H4 (cell line): ENCODE results near the gene VRK2. TPM values are rescaled to one million over a fixed set of nuclear protein-coding genes. Genes with fewer than 3 reads are reported as not detected.

Experiments
- DNase-seq: peaks from one replicate; pipeline ENCODE4 v3.0.0-alpha.2; 2015; ENCODE audit warnings: low spot score
- total RNA-seq: library from RNA; depleted of rRNA; stranded (reverse); fragments of >200 nt; shearing (Covaris generic); gene quantifications from 2 replicates; pipeline ENCODE4 v1.2.3, GENCODE V29; 2014; rRNA removed

The VRK2 gene
- total RNA-seq, result 0.10 TPM in 1 of 2 replicates, not detected in the other

DNA sequence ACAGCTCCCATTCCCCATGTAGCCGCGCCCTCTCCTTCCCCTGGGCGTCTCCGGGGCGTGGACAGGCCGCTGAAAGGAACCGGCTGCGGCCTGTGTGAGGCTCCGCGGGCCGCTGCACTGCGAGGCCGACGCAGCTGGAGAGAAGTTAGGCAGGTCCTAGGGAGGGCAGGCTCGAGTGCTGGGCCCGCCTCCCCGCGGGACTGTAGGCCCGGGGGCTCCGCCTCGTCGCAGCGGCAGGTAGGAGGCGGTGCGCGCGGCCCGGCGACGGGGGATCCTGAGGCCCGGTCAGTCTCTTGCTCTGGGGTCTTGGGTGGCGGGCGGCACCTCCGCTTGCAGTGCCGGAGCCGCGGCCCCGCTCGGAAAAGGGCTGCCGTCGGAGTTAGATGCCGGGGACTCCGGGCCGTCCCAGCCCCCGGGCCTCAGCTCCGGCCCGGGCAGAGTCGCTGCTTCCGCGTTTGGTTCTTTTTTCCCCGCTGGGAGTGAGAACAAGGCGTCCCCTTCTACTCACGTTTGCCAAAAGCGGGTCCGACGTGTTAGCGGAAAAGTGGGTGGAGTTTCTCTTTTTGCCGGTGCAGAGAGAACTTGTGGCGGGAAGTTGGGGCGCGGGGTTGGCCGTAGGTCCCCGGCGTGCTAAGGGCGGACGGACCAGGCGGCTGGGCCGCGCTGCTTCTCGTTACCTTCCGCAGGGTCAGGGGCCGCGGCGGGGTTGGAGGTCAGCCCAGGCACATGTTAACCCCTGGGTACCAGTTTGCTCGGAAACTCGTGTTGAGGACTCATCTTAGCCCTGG lies at the start of gene VRK2:
Gene VRK2 (plus strand): TSS at position 222 of the 788 bp plus-strand sequence. CDS start 2,026 bp downstream, outside the sequence.
- no peak for DNase-seq

DNA sequence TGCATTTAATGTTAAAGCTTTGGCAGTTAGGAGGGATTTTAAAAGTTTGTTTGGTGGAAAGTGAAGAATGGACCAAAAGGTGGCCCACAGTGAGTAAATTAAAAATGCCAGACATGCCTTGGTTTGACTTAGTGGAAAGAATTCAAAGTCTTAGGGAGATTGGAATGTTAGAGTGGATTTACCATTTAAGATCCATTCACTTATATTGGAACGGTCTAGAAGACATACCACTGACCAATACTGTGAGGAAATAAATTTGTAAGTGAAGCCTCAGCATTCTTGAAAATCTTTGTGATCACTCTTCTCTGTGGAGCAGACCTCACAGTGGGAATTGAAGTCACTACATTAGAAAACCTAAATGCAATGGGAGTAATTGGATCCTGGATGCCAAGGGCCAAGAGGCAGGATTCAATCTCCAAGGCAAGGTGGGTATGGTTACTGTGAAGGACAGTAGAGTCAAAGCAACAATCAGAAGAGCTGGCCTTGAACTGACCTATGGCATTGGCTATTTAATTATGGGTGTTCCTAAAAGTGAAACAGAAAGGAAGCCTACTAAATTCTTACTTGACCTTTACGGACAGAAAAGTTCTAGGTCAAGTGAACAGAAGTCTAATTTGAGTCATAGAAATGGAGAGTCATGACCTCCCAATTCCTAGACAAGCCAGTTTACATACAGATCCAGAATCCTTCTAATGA lies 40.2 kb upstream of the VRK2 start:
- DNase-seq, result no peak

DNA sequence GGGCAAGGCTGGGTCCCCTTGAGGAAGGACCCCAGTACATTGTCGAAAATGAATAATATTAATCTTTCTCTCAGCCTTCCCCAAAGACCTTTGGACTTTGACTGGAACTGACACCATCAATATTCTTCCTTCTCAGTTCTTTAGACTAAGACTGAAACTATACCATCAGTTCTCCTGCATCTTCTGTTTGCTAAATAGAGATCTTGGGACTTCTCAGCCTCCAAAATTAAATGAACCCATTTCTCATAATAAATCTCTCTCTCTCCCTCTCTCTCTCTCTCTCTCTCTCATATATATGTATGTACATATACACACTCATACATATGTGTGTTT lies 39.7 kb upstream of the VRK2 start:
- no peak for DNase-seq

DNA sequence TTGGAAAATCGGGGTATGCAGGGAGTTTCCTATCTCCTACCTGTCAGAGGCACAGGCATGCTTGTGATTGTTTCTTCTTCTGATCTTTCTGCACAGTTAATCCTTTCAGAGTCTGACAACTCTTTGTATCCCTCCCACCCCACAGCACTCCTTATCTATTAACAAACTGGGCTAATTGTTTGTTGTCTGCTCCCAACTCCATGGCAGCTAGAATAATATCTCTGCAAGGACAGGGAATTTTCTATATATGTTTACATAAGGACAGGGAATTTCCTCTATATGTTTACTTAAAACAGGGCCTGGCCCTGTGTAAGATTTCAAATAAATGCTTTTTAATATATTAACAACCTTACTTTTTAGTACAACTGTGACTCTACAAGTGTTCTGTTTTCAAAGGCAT lies 36.0 kb upstream of the VRK2 start:
- DNase-seq, result no peak

DNA sequence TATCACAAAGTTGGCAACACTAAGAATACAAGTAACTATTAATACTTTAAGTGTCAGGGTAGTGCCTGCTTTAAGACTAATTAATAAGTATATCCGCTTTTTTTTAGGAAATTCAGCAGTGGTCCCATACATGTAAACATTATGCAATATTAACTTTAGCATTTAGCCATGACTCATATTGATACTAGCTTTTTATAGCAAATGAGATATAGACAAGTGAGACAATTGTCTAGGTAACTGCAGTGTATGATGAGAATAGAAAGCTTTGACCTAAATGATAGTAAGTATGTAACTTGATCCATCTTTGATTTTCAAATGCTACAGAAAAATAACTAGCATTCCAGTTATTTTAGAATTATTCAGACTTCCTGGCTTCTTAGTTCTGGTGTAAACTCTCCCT lies 27.4 kb upstream of the VRK2 start:
- no peak for DNase-seq

DNA sequence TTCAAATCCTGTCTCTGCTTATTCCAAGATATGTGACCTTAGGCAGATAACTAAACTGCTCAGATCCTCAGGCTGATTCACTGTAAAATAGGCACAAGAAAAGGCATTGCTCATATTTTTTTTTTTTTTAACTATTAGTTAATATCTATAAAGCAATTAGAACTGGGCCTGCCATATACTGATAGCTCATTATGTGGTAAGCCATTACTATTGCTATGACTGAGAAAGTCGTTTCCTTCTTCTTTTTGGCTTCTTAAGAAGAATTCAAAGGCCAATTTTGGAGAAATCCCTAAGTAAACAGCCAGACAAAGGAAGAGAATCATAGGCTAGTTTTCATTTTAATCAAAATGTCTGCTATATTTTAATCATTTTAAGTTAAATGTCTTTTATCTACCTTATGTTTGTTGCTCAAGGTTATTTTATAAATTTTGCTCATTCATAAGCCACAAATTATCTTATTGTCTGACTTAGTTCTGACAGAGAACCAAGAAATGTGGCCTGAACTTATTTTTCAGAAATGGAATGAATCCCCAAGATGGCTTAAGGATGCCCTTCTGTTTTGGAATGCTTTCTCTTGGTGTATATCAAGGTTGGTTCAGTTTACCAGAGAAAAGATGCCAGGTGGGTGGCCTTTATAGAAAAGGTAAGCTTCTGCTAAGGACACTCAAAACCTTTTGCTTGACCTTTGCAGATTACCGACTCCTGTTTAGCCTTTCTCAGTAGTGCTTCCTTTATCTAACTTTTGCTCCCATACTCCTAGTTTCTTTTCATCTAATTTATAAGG lies 21.3 kb upstream of the VRK2 start:
- DNase-seq, result no peak

DNA sequence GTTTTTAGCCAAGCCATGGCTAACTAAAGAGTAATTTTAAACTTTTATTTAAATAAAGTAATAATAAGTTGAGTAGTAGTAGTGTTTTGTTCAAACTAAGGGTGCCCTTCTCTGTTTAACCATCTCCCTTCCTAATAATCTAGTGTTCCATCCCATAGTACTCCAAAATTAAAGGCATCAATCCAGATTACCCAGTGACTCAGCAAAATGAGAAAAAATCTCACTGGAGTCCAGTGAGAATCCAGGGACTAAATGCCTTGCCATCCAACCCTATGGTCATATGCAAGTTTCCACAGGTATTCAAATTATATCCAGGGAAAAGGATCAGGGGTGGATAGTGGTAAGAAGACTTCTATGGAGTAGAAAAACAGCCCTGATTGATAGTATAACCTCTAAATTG lies 19.6 kb upstream of the VRK2 start:
- no peak for DNase-seq

DNA sequence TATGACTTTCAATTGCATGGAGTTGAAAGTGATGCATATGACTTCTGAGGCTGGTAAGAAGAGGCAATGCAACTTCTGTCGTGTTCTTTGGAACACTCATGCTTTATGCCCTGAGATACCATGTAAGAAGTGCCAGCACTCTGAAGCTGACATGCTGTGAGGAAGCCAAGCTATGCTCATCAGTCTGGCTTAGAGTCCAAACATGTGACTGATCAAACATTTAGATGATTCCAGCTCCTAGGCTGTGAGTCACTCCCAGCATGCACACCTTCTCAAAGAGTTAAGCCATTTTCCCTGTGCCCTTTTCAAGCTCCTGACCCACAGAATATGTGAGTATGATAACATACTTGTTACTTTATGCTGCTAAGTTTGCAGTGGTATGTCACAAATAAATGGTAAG lies 15.8 kb upstream of the VRK2 start:
- no peak for DNase-seq

DNA sequence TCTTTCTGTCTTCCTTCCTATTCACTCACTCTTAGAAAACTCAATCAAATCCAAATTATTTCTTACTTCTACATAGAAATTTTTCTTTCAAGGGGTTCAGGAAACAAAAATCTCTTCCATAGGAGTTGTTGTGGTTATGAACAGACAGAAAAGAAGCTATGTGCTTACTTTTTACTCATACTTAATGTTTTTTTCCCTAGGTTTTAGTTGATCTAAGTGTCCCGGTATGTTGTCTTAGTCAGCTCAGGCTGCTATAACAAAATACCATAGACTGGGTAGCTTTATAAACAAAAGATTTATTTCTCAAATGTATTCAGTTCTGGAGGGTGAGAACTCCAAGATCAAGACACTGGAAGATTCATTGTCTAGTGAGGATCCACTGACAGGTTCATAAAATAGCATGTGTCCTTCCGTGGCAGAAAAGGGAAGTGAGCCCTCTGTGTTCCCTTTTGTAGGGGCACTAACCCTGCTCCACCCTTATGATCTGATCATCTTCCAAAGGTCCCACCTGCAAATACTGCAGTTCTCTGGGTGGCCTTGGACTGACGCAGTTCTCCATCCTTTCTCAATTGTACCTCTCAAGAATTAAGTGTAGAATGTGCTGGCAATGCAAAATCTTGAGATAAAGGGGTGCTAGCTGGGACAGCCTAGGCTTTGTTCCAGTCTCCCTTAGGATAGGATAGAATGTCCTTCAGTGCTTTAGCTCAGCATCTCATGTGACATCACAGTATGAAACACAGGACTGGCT lies 14.4 kb upstream of the VRK2 start:
- no peak for DNase-seq

DNA sequence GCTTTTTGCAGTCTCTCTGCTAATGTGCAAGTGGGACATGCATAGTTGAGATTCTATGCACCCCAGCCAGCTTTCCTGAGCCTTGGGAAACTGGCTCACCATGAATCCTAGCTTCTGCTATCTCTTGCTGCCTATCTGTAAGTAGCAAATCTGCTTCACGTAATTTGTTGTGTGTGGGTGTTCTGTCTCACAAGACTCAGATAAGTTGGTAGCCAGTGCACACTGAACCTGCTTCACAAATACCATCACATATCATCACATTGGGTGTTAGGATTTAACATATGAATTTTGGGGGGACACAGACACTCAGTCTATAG lies 13.9 kb upstream of the VRK2 start:
- no peak for DNase-seq

DNA sequence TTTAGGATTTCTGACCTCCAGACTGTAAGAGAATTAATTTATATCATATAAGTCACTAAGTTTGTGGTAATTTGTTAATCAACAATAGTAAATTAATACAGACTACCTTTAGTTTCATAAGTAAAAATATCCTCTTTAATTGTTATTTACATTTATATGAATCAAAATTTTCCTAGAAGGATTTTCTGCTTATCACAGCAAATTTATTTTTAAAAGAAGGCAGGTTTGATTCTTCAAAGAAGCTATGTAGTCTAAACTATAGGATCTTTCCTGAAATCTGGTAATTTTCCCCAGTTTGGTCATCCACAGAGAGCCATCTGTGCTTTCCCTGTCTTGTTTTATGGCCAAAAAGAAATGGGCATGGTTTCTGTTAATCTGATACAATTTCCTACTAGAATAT lies 13.1 kb upstream of the VRK2 start:
- DNase-seq, result no peak

DNA sequence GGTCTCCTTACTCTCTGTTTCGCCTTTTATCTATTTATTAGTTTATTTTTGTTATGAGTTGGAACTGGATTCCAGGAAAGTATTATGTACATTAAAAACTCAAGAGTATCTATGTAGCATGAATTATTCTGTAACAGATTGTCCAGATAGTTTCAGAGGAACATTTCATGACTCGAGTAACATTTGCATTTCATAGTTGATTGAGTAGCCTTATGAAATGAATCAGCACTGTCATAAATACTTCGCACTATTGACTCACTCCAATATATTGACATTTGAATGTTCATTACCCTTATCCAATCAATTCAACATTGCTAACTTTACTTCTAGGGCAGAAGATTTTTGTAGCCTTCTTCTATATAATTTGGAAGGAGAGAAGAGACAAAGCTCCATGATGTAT lies 11.3 kb upstream of the VRK2 start:
- no peak for DNase-seq

DNA sequence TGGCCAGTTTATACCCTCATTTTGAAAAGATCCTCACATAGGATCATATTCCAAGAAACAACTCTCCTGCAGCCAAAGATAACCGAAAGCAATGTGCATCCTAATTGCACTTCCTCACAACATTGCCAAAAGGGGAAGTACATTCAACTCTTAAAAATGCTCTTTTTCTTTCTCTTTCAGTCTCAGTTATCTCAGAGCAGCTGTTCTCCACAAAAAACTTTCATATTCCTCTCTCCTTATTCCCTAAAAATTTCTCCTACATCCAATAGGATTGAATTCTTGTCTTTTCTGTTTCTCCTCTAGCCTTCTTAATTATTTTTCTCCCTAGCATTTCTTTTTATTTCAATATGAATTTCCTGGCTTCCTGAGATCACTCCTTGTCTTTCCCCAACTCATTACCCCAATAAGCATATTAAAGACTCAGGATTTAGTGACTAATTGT lies 7.4 kb upstream of the VRK2 start:
- DNase-seq, result no peak

DNA sequence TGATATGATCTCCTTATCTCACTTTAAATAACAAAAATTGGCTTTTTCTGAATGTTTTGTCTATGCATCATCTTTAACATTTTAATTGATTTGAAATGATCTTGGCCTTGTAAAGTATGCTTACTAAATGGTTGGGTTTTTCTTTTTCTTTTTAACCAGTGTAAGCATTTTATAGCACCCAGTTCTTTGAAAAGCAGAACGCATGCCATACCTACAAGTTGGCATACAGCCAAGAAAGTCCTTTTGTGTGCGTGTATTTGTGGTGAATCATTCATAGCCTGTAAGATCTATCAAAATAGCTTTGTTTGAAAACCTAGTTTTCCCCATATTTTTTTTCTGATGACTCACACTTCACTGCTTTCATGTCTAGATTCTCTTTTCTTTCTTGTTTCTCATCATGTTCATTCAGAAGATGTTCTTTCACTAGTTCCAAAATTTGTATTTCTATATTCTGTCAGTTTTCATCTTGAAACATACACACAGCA lies 4.1 kb upstream of the VRK2 start:
- peak; percentile 66 for DNase-seq

DNA sequence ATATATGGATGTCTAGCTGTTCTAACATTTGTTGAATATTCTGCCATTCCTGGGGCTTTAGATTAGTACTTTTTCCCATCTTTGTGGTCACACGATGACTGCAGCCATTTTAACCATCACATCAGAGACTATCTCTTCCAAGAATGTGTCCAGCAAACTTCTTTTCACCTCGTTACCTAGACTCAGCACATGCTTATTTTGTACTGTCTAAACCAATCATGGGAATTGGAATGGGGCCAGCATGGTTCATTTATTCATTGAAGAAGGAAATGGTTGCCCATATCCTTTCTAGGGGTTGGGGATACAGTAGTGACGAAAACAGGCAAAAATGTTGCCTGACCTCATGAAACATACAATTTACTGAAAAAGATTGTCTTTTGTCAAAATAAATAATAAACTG lies 2.5 kb upstream of the VRK2 start:
- DNase-seq, result no peak

DNA sequence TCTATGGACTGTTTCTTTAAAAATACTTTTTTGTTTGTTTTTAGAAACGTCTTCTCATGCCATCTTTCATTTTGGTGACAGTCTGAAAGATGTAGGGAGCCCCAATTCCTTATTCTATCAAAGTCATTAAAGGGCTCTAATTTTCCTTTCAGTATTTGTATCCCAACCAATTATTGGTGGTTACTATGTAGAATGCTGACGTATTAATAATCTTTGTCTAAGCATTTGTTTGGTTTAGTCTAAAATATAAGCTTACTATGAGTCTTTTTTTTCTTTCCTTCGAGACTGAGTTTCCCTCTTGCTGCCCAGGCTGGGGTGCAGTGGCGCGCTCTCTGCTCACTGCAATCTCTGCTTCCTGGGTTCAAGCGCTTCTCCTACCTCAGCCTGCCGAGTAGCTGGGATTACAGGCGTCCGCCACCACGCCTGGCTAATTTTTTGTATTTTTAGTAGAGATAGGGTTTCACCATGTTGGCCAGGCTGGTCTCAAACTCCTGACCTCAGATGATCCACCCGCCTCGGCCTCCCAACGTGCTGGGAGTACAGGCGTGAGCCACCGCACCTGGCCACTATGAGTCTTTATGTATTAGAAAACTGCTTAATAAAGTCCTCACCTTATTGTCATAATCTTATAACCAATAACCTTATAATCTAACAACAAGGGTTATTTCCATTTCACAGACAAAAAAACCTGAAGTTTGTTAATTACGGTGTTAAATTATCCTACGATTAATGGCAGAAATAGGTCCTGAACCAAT lies 849 bp upstream of the VRK2 start:
- DNase-seq, result no peak

DNA sequence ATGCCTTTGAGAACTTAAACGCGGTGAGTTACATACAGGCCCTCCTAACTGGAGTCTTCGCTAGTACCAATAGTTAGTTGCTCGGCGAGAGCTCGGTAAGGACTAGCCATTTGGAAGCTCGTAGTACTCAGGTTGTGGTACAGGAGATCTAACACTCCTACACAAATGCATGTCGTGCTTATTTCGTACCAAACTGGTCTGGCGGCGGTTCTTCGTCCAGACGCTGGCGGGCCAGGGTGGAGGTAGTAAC lies 346 bp upstream of the VRK2 start:
- no peak for DNase-seq

DNA sequence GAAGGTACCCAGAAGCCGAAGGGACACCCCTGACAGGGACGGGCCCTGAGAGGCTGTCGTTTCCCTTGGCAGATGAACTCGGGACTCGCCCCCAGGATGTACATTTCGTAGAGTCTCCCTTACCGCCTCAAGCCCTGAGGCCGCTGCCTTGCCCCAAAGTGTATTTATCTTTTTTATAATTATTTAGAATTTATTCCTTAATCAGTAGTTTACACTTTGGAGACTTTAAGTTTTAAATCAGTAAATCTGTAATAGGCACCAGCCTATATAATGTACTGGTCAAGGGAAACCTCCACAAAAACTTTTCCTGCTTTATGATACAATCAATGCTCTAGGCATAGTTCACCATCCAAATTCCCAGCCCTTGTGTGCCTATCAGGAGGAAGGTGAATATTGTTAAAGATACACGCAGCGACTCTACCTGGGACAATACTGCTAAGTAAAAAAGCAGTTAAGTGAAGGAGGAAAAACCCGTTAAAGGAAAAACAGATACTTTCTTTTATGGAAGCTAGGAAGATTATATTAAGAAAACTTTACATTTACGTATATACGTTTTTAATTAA lies 848 bp downstream of the VRK2 start:
- DNase-seq, result no peak

DNA sequence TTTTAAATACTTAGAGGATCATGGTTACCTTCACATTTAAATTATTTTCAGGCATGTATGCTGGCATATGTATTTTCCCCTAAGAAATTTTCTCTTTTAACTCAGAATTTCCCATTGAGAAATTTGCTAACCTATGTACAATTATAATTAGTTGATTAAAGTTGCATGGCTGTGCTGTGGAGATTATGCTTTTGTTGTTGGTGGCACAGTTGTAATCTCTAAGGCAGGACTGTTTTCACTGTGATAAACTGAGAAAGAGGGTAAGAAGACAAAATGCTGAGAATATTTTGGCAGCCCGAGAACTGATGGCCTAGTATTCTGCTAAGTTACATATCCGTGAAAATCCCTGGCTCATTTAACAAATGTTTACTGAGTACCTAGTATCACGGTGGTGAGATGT lies 1.4 kb downstream of the VRK2 start:
- no peak for DNase-seq

DNA sequence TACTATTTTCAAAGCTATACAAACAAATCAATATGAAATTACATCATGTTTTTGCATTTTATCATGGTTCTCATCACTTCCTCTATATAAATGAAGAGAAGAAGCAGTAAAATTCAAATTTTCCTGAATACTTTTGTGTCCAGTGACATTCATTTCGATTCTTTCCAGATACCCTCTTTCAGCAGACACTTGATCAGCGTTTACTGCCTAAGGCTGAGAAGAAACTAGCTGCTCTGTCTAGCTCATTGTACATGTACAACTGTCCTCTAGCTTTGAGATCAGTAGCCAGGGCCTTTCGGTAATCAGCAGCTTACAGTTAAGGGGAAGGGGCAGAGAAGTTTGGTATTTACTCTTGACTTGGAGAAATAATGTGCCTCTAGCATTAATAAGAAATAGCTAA lies 4.8 kb downstream of the VRK2 start:
- no peak for DNase-seq

DNA sequence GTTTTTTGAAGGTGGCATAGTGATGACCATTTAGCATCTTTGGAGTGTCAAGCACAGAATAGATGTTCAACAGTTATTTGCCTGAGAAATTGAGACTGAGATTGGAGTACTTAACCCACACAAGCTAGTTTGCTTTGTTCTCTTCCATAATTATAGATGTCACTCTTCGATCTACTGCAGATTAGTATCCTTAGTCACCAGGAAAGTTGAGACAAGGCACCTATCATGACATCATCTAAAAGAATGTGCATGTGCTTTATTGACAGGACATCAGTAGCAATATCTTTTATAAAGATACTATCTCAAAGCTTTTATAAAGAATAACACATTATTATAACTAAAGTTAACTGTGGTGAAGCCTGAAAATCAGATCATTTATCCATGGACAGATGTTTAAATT lies 6.4 kb downstream of the VRK2 start:
- DNase-seq, result no peak
